HG03432 (cell line): ENCODE measurements around the gene NHP2.
"Not testable (repeated sequence)": the region's sequence is repeated elsewhere in the genome, so short reads cannot be mapped to it uniquely, and the experiment has no call there.

Experiments
- ATAC-seq: cut with Tn5 transposase; IDR thresholded peaks from one replicate; pipeline ENCODE4 v1.9.1; 2021; ENCODE audit warnings: mild to moderate bottlenecking, moderate library complexity; ENCODE audit not compliant: unreplicated experiment

Gene NHP2

DNA sequence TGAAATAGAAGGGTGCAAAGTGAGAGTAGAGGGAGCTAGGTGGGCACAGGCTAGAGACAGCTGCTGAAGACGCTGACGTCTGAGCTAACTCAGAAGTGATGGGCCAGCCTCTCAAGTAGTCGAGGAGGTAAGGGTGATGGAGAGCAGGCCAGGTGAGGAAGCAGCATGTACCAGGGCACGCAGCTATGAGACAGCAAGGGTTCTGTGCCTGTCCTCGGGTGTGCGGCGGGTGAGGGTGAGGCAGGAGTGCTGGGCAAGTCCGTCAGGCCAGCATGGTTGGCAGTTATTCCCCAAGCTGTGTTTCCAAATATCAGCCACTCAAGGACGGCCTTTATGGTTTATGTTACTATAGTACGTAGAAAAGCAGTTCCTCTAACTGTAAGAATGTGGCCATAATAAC, 16.7 kb downstream of the NHP2 start:
- ATAC-seq: no peak

DNA sequence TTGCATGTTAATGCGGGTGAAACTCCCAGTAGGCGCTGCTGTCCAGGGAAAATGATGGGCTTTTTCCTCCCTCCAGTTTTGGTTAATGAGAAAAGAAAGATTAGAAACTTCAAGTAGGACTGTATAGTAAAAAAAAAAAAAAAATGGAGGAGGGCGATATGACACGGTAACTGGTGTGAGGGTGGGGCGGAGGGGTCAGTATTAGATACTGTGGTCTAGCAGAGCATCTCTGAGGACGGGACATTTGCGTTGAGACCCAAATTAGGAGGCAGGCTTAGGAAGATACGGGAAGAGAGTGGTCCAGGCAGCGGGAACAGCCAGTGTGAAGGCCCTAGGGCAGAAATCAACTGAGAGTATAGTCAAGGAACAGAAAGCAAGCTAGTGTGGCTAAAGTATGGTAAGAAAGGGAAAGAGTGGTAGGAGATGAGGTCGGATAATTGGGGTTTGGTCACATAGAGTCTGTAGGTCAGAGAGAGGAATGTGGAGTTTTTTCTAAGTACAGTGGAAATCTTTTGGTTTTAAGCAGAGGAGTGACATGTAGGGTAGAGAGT, 22.2 kb downstream of the NHP2 start:
- no peak for ATAC-seq

DNA sequence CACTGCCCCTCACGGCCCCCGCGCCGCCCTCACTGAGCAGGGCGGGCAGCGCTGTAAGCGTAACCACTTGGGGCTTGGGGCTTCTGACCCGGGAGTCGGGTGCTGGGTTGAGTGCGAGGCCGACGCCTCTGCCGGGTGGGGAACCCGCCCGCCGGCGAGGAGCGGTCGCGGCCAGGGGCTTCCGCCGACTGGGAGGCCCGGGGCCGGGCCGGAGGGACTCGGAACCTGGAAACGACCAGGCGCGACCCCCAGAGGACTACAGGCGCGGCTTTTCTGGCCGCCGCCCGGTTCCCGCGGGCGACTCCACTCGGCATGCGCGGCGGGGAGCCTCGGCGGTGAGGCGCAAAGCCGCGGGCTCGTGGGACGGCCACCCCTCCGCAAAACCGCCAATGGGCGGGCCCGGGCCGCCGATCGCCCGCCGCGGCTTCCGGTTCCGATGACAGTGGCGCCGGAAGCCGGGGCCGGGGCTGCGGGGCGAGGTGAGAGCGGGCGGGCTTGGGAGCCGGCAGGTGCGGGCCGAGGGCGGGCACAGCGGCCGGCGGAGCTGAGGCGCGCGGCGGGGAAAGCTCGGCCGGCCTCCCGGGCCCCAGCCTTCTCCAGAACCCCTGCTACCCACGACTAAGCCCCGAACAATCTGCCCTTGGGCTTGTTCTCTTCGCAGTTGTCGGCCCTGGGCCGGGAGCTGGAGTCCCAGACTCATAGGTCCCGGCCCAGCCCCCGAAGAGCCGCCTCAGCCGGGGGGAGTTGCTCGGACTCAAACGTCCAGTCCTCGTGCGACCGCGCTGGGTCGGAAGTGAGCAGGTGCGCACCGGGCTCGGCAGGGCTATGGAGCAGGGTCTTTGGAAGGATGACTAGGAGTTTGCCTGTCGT, 22.9 kb downstream of the NHP2 start, which contains the start of gene RMND5B:
TSS of gene RMND5B (plus strand) at position 439 of the 870 bp plus-strand sequence. CDS start 7,106 bp downstream, outside the sequence.
- peak; percentile 91 for ATAC-seq

DNA sequence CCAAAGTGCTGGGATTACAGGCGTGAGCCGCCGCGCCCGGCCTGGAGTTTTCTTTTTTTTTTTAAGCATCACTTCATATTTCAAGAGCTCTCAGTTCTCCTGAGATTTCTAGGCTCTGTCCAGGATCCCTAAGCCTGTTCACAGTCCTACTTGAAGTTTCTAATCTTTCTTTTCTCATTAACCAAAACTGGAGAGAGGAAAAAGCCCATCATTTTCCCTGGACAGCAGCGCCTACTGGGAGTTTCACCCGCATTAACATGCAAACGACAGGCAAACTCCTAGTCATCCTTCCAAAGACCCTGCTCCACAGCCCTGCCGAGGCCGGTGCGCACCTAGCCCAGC, 23.5 kb downstream of the NHP2 start:
- ATAC-seq: not testable (repeated sequence)

DNA sequence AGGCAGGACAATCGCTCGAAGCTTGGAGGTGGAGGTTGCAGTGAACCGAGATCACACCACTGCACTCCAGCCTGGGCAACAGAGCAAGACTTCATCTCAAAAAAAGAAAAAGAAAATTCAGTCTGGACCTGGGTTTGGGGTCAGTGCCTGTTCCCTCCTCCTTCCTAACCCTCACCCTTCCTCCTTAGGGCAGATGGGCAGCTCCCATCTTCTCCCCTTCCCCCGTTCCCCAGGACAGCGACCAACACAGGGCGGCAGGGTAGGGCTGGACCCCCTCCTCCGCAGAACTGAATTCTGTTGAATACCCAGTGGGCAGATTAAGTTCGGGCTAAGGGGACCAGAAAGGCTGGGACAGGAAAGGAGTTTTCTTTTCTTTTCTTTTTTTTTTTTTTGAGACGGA, 24.4 kb downstream of the NHP2 start:
- no peak for ATAC-seq

DNA sequence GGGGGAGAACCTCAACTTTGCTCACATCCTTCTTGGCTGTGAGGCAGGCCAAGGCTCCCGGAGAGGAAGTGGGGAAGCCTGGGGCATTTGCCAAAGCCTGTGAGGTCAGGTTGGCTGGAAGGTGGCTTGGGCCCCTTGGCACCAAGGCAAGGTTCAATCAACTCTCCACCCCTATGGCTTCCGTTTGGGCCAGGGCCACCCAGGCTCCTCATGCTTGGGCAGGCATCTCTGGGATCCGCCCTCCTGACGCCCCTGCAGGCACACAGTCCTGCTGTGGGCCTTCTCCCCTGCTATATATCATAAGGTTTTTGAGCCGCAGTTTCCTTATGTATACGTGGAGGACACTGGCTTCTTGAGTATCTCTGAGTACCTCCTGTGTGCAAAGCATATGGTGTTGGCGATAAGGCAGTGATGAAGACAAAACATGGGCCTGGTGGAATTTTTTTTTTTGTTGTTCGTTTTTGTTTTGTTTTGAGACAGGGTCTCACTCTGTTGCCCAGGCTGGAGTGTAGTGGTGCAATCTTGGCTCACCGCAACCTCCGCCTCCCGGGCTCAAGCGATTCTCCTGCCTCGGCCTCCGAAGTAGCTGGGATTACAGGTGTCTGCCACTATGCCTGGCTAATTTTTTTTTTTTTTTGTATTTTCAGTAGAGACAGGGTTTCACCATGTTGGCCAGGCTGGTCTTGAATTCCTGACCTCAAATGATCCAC, 26.2 kb downstream of the NHP2 start:
- not testable (repeated sequence) for ATAC-seq

DNA sequence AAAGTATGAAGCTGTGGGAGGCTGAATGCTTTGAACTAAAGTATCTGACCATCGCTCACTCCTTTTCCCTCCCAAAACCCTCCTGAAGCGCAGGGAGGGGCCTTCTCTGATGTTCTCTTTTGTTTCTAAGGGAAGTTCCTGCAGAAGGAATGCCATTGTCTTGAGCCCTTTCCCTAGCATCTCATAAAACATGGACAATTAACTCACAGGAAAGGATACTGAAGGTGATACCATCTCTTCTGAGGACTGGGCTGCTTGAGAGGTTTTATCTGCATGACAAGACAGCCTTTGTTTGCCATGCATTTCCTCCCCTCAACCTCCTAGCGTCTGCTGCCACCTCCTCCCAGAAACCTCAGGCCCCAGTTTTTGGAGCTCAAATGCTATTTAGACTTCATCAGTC, 27.1 kb downstream of the NHP2 start:
- ATAC-seq: no peak

DNA sequence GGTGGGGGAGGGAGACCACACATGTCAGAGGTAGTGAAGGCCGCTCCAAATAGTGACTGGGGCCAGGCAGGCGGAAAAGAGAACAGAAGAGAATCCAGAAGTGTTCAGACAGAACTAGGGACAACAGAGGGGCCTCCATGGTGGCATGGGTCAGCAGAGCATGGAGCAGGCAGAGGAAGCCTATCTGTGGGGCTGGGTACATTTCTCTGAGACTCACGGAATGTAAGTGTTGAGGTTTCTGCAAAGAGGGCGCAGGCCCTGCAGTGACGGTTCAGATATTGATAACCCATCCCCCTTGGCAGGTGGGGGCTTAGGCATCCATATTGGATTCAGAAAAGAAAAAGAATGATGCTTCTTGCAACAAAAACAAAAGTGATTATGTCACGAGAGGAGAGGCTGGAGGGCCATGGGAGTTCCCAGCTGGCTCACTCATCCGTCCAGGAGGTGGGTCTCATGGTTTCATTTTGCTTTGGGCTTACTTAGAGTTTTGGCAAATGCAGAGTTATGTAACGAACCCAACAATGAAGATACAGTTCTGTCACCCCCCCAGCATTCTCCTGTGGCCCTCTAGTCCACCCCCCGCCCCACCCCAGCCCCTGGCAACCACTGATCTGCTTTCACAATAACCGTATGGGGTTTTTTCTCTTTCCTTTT, 28.3 kb downstream of the NHP2 start:
- ATAC-seq: no peak

DNA sequence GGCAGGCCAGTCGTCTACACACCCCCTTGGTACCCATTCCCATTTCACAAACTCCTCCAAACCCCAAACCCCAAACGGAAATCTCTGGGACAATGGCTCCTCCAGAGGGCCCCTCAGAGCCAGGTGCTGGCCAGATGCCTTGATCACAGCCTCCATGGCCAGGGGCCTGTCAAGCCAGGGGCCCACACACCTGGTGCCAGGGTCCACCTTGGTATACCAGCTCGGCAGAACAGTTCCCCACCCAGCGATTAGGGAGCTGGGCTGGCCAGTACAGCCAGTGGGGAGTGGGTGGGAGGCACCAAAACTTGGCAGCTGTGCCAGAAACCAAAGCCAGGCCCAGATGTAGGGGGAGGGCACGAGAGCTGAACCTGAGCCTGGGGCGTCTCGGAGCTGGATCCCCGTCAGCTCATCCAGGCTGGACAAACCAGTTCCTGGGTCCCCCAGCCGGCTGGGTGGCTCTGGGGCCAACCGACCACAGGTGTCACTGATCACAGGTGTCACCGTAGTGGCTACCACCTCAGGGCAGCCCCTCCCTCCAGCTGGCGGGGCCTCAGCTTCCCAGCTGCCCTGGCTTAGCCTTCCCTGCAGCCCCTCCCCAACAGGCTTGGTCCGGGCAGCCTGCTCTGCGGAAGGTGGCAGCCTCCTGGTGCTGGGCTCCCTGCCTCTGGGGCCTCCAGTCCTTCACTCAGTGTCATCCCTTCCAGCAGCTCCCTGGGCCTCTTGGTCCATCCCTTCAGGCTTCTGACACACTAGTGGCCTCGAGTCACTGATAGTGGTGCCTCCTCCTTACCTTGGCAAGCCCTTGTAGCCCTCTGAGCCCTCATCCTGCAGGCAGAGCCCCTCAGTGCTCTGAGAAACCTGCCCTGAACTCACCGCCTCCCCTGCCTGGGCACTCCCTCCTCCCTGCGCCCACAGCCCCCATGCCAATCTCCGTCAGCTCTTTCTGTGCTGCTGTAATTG, 29.4 kb downstream of the NHP2 start:
- ATAC-seq: no peak

DNA sequence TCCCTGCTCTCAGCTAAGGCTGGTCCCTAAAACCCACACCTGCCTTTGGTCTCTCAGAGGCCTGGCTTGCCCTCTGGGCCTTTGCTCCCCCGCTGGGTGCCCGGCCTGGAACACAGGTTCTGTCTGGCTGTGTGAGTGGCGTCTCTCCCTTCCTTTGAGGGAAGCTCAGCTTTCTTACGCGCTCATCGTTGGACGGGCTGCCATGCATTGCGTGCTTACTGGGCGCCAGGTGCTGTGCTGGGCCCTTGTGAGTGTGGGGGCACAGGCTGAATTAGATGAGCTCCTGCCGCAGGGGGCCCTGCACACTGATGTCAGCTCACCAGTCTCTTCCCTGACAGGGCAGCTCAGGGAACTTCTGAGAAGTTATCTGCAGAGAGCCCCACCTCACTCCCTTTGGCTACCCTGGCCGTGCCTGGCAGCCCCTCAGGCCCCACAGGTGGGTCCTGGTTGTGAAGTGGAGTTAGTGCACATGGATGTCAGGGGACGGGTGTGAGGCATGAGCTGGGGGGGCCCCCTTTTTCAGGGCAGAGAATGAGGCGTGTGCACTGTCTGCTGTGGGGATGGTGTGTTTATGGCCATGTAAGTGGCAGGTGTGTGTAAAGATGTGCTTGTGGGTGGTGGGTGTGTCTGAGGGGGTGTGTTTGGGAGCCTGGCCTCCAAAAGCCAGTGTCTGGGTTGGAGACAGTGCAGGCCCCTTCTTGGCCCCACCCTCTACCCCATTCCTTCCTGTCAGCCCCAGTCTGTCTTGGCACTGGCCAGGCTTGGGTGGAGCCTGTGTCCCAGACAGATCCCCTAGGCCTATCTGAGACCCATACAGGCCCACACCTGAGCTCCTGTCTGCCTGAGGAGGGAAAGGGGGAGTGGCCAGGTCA, 30.4 kb downstream of the NHP2 start:
- ATAC-seq: no peak

DNA sequence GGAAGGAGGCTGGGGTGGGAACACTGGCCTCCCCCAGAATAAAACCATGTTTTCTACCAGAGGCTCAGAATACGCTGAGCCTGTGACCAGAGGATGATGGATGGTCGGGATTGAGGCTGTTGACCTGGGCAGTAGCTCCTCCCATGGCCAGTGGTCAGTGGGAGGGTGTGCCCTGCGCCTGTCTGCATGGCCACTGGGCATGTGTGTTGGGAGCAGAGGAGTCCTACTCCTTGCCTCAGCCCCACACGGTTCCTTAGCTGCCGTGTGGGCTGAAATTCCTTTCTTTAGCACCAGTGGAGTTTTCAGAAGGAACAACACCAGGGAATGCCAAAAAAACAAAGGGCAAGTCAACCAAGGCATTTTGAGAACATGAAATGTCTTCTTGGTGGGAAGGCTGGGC, 31.3 kb downstream of the NHP2 start:
- ATAC-seq: no peak

DNA sequence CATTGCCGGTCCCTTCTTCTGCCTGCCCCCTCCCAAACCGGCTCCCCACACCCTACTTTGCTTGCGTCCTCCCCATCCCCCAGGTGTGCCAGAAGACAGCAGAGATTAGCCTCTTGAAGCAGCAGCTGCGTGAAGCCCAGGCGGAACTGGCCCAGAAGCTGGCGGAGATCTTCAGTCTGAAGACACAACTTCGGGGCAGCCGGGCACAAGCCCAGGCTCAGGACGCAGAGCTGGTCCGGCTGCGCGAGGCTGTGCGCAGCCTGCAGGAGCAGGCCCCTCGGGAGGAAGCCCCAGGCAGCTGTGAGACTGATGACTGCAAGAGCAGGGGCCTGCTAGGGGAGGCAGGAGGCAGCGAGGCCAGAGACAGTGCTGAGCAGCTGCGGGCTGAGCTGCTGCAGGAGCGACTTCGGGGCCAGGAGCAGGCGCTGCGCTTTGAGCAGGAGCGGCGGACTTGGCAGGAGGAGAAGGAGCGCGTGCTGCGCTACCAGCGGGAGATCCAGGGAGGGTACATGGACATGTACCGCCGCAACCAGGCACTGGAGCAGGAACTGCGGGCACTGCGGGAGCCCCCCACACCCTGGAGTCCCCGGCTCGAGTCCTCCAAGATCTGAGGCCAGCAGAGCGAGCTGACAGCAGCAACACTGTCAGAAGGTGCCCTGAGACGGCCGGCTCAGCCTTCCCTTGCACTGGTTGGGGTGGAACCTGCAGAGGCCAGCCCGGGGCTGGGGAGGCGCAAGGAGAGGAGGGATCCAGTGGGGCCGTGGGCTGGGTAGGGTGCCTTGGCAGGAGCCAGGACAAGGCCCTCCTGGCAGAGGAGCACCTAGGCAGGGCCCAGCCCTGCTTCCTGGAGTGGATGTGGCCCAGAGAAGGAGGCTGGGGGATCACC, 32.1 kb downstream of the NHP2 start:
- no peak for ATAC-seq

DNA sequence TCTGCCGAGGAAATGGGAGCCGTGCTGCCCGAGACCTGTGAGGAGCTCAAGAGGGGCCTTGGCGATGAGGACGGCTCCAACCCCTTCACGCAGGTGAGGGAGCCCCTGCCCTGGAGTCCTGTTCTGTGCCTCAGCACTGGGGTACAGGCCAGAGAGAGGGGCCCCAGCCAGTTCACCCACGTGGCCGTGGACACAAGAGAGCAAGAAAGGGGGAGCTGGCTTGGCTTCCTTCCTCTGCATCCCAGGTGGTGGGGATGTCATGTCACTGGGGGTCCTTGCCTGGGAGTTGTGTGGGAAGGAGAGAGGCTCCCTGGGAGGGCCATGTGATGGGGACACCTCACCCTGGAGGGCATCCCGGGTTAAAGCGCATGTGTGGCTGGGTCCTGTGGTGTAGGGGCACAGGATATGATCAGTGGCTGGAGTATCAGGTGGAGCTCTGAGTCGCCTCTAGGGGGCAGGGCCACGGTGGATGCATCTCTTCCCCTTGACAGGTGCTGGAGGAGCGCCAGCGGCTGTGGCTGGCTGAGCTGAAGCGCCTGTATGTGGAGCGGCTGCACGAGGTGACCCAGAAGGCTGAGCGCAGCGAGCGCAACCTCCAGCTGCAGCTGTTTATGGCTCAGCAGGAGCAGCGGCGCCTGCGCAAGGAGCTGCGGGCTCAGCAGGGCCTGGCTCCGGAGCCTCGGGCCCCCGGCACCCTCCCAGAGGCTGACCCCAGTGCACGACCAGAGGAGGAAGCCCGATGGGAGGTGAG, 32.9 kb downstream of the NHP2 start:
- peak; percentile 79 for ATAC-seq

DNA sequence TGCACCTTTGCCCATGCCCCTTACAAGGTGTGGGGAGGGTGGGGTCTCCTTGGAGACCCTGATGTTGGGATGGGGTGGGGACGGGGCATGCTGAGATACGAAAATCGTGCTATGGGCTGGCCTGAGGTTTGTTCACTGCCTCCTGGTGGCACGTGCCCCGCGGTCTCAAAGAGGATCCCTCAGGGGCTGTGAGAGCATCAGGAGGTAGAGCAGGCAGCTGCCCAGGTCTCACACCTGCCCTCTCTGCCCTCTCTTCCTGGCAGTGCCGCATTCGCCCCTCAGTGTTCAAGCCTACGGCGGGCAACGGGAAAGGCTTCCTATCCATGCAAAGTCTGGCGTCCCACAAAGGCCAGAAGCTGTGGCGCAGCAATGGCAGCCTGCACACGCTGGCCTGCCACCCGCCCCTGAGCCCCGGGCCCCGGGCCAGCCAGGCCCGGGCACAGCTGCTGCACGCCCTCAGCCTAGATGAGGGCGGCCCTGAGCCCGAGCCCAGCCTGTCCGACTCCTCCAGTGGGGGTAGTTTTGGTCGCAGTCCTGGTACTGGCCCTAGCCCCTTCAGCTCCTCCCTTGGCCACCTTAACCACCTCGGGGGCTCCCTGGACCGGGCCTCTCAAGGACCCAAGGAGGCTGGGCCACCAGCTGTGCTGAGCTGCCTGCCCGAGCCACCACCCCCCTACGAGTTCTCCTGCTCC, 33.6 kb downstream of the NHP2 start:
- no peak for ATAC-seq

DNA sequence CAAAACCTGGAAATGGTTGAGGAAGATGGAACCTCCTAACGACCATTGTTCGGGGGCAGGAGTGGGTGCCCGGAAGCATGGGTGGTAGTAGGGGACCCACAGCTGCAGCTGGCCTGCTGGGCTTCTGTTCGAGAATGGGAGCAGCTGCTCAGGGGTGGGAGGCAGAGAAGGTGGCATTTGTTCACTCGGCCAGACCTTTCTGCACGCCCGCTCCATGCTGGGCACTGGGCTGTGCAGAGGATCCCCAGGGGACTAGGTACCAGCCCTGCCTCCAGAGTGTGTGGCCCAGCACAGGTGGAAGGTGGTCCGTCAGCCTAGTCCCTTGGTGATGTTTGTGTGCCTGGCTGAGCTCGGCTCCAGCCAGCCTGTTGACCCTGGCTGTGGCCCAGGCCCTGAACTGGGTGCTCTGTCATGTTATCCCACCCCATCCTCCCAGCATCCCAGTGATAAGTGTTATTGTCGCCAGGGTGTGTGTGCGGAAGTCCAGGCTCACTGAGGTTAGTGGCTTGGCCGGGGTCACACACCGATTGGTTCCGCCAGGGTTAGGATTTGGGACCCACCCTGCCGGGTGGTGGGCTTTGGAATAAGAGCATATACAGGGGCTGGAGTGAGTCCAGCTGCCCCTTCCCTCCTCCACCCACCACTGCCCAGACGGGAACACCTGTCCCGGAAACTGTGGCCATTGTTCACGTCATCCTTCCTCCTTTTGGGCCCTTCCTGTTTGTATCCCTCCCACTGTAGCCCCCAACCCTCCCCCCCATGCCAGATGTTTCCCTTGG, 35.6 kb downstream of the NHP2 start:
- ATAC-seq: no peak

DNA sequence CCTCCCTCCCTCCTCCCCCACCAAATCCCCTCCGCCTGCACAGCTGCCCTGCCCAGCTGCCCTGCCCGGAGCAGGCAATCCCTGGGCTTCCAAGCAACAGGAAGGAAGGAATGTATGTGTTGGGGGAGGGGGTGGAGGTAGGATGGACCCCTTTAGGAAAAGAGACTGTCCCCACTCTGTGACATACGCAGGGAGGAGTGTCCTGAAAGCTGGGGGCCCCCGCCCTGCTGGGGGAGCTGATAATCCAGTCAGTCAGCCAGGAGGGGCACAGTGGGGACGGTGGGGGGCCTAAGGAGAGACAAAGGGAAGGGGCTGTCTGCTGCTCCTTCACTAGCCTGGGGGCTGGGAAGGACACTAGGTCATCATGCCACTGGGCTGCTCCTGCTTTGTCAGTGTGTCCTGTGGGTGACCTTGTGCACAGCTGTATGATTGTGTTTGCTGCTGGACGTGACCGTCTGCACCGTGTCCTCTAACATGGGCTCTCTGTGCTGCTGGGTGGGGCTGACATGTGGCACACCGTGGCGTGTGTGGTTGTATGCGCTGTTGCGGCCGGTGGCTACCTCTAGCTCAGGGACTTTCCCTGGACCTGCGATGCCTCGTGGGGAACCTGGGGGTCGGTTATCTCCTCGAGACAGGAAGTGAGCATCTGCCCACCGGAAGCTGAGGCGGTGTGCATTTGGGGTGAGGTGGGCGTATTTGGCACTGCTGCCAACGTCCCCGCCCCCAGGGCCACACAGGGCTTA, 37.4 kb downstream of the NHP2 start:
- ATAC-seq: peak; percentile 33
